ENCODE measurements around the gene DGLUCY.

Gene DGLUCY

DNA sequence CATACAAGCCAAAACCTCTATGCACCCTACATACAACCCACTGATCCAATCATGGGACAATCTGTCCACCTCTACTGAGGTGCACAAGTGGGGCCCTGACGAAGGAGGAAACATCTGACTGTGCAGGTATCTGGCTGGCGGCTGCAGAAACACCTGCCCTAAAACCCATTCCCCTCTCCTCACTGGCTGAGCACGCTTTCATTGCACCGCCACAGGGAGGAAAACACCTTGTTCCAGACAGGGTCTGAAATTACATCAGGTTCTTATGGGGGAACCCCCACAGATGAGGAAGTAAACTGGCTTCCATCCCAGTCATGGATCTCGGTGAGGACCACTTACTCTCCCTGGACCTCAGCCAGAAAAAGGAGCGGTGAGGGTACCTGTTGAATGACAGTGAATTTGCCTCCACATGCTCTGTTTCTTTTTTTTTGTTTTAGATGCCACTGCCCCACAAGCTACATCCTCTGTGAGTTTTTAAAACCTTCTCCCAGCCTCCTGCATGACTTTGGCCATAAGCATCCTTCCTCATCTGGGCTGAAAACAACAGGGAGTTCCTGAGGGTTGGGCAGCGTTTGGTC is 23.8 kb upstream of the DGLUCY start:
- ATAC-seq, result no peak
- no peak for TF ChIP-seq BACH2 (CRISPR knock-in tag; IDR thresholded peaks at IDR 0.05; ENCODE audit: borderline replicate concordance)
- TF ChIP-seq ZFP3 (CRISPR knock-in tag; IDR thresholded peaks at IDR 0.05), result no peak
- TF ChIP-seq ZNF8 (CRISPR knock-in tag; IDR thresholded peaks at IDR 0.05), result no peak
- no peak for TF ChIP-seq OSR1 (CRISPR knock-in tag; IDR thresholded peaks at IDR 0.05)
- TF ChIP-seq ARNTL (CRISPR knock-in tag; IDR thresholded peaks at IDR 0.05; ENCODE audit: borderline replicate concordance, low read depth), result no peak
- TF ChIP-seq GLIS3 (CRISPR knock-in tag; IDR thresholded peaks at IDR 0.05), result no peak
- TF ChIP-seq ESRRG (CRISPR knock-in tag; IDR thresholded peaks at IDR 0.05), result no peak
- TF ChIP-seq TOX (CRISPR knock-in tag; IDR thresholded peaks at IDR 0.05; ENCODE audit: borderline replicate concordance), result no peak
- no peak for TF ChIP-seq RARB (CRISPR knock-in tag; IDR thresholded peaks at IDR 0.05)
- TF ChIP-seq, protein P1, sequence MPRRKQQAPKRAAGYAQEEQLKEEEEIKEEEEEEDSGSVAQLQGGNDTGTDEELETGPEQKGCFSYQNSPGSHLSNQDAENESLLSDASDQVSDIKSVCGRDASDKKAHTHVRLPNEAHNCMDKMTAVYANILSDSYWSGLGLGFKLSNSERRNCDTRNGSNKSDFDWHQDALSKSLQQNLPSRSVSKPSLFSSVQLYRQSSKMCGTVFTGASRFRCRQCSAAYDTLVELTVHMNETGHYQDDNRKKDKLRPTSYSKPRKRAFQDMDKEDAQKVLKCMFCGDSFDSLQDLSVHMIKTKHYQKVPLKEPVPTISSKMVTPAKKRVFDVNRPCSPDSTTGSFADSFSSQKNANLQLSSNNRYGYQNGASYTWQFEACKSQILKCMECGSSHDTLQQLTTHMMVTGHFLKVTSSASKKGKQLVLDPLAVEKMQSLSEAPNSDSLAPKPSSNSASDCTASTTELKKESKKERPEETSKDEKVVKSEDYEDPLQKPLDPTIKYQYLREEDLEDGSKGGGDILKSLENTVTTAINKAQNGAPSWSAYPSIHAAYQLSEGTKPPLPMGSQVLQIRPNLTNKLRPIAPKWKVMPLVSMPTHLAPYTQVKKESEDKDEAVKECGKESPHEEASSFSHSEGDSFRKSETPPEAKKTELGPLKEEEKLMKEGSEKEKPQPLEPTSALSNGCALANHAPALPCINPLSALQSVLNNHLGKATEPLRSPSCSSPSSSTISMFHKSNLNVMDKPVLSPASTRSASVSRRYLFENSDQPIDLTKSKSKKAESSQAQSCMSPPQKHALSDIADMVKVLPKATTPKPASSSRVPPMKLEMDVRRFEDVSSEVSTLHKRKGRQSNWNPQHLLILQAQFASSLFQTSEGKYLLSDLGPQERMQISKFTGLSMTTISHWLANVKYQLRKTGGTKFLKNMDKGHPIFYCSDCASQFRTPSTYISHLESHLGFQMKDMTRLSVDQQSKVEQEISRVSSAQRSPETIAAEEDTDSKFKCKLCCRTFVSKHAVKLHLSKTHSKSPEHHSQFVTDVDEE (CRISPR knock-in tag; IDR thresholded peaks at IDR 0.05), result no peak
- no peak for TF ChIP-seq ZC3H10 (CRISPR knock-in tag; IDR thresholded peaks at IDR 0.05)
- TF ChIP-seq, protein P2, sequence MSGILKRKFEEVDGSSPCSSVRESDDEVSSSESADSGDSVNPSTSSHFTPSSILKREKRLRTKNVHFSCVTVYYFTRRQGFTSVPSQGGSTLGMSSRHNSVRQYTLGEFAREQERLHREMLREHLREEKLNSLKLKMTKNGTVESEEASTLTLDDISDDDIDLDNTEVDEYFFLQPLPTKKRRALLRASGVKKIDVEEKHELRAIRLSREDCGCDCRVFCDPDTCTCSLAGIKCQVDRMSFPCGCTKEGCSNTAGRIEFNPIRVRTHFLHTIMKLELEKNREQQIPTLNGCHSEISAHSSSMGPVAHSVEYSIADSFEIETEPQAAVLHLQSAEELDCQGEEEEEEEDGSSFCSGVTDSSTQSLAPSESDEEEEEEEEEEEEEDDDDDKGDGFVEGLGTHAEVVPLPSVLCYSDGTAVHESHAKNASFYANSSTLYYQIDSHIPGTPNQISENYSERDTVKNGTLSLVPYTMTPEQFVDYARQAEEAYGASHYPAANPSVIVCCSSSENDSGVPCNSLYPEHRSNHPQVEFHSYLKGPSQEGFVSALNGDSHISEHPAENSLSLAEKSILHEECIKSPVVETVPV (CRISPR knock-in tag; IDR thresholded peaks at IDR 0.05), result no peak
- no peak for TF ChIP-seq TCF4 (CRISPR knock-in tag; IDR thresholded peaks at IDR 0.05; ENCODE audit: borderline replicate concordance)
- TF ChIP-seq CSDC2 (CRISPR knock-in tag; IDR thresholded peaks at IDR 0.05), result no peak
- no peak for TF ChIP-seq ZFP30 (CRISPR knock-in tag; IDR thresholded peaks at IDR 0.05)

DNA sequence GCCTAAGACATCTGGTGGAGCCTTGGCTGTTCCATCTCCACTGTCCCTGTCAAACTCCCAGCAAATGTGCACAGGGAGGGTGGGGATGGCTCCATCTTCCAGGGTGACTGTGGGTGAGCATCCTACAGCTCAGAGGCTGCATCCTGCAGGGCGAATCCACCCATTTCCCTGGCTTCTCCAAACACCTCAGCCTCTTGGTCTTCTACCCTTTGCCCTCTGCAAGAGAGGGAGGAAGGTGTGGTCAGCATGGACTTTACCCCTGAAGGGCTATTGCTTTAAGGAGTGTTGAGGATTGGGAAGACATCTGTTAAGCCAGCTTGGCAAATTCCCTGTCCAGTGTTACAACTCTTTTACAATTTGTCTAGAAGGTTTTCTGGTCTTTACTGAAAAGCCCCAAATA is 23.1 kb upstream of the DGLUCY start:
- ATAC-seq, result no peak
- TF ChIP-seq, protein P2 (CRISPR knock-in tag; IDR thresholded peaks at IDR 0.05), result no peak
- TF ChIP-seq ZNF70 (CRISPR knock-in tag; IDR thresholded peaks at IDR 0.05) (no peak), SNAI2 (CRISPR knock-in tag; IDR thresholded peaks at IDR 0.05) (no peak), OSR1 (CRISPR knock-in tag; IDR thresholded peaks at IDR 0.05) (no peak), ZC3H10 (CRISPR knock-in tag; IDR thresholded peaks at IDR 0.05) (no peak), ARNTL (CRISPR knock-in tag; IDR thresholded peaks at IDR 0.05; ENCODE audit: borderline replicate concordance, low read depth) (no peak), RARB (CRISPR knock-in tag; IDR thresholded peaks at IDR 0.05) (no peak), GLIS3 (CRISPR knock-in tag; IDR thresholded peaks at IDR 0.05) (no peak), BACH2 (CRISPR knock-in tag; IDR thresholded peaks at IDR 0.05; ENCODE audit: borderline replicate concordance) (no peak), ZFP30 (CRISPR knock-in tag; IDR thresholded peaks at IDR 0.05) (no peak), ISL1 (CRISPR knock-in tag; IDR thresholded peaks at IDR 0.05) (no peak), PPARA (CRISPR knock-in tag; IDR thresholded peaks at IDR 0.05; ENCODE audit: borderline replicate concordance) (no peak), ZFP3 (CRISPR knock-in tag; IDR thresholded peaks at IDR 0.05) (no peak), CSDC2 (CRISPR knock-in tag; IDR thresholded peaks at IDR 0.05) (no peak)
- TF ChIP-seq, protein P1 (CRISPR knock-in tag; IDR thresholded peaks at IDR 0.05), result no peak
- TF ChIP-seq, protein P3, sequence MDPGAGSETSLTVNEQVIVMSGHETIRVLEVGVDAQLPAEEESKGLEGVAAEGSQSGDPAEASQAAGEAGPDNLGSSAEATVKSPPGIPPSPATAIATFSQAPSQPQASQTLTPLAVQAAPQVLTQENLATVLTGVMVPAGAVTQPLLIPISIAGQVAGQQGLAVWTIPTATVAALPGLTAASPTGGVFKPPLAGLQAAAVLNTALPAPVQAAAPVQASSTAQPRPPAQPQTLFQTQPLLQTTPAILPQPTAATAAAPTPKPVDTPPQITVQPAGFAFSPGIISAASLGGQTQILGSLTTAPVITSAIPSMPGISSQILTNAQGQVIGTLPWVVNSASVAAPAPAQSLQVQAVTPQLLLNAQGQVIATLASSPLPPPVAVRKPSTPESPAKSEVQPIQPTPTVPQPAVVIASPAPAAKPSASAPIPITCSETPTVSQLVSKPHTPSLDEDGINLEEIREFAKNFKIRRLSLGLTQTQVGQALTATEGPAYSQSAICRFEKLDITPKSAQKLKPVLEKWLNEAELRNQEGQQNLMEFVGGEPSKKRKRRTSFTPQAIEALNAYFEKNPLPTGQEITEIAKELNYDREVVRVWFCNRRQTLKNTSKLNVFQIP (CRISPR knock-in tag; IDR thresholded peaks at IDR 0.05; ENCODE audit: borderline replicate concordance, low read depth), result no peak
- TF ChIP-seq, protein P4, sequence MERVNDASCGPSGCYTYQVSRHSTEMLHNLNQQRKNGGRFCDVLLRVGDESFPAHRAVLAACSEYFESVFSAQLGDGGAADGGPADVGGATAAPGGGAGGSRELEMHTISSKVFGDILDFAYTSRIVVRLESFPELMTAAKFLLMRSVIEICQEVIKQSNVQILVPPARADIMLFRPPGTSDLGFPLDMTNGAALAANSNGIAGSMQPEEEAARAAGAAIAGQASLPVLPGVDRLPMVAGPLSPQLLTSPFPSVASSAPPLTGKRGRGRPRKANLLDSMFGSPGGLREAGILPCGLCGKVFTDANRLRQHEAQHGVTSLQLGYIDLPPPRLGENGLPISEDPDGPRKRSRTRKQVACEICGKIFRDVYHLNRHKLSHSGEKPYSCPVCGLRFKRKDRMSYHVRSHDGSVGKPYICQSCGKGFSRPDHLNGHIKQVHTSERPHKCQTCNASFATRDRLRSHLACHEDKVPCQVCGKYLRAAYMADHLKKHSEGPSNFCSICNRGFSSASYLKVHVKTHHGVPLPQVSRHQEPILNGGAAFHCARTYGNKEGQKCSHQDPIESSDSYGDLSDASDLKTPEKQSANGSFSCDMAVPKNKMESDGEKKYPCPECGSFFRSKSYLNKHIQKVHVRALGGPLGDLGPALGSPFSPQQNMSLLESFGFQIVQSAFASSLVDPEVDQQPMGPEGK (CRISPR knock-in tag; IDR thresholded peaks at IDR 0.05; ENCODE audit: borderline replicate concordance), result no peak
- TF ChIP-seq, protein P5, sequence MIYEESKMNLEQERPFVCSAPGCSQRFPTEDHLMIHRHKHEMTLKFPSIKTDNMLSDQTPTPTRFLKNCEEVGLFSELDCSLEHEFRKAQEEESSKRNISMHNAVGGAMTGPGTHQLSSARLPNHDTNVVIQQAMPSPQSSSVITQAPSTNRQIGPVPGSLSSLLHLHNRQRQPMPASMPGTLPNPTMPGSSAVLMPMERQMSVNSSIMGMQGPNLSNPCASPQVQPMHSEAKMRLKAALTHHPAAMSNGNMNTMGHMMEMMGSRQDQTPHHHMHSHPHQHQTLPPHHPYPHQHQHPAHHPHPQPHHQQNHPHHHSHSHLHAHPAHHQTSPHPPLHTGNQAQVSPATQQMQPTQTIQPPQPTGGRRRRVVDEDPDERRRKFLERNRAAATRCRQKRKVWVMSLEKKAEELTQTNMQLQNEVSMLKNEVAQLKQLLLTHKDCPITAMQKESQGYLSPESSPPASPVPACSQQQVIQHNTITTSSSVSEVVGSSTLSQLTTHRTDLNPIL (CRISPR knock-in tag; IDR thresholded peaks at IDR 0.05; ENCODE audit: low read depth), result no peak

Measured in SK-N-SH treated with all-trans-retinoic acid at 6 μM for 48 hours (cell line).